DMS153 (cell line): Measurements from ENCODE around the gene SPOCK1.
"Not testable (repeated sequence)": the region's sequence is repeated elsewhere in the genome, so short reads cannot be mapped to it uniquely, and the experiment has no call there.

Experiments used
- DNase-seq: peaks from one replicate; lab custom pipeline; 2025; lab: John Stamatoyannopoulos, UW

Gene SPOCK1

DNA sequence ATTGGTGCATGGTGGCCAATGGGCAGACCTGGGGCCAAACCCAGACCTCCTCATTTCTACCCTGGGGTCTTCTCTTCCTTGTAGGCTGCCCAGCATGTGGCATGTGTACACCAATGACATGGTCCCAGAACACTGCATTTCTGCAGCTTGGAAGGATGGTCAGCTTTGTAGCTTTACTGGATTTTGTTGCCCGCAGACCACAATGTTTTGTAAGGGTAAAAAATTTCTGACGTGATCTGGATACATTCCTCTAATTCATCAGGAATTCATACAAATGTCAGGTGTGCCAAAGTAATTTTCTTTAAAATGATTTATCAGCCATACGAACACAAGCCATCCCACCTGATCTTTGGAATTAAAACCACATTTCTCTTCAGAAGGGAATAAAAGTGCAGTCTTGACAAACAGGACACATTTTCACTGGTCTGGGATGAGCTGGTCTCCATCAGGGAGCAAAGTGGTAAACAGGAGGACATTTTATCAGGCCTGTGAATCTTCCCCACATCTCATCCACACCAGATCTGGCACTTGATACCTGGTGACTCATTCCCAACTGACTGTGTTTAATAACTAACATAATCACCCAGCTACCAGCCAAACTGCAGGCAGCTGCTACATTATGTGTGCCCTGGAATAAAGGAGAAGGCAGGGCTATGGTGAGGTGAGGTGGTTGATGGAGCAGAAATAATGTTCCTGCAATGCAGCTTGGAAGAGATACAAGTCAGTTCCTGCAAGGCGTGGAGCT lies 103.9 kb downstream of the SPOCK1 start:
- peak; percentile 51 for DNase-seq

DNA sequence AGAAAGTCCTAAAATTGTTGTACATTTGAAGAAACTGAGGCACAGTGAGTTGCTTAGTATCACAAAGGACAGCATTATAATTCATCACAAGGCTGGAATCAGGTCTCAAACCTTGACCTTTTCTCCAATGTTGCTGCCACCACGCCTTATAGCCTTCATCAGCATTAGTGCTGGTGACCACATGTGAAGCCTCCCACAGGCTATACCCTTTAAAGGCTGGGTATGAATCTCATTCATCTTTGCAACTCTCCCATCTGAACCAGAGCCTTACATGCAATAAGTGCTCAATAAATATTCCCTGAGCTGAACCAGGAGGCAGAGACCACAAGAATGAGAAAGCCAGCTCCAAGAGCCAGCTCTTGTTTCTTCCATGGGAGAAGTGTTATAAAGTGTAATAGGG lies 104.7 kb downstream of the SPOCK1 start:
- DNase-seq, result no peak

DNA sequence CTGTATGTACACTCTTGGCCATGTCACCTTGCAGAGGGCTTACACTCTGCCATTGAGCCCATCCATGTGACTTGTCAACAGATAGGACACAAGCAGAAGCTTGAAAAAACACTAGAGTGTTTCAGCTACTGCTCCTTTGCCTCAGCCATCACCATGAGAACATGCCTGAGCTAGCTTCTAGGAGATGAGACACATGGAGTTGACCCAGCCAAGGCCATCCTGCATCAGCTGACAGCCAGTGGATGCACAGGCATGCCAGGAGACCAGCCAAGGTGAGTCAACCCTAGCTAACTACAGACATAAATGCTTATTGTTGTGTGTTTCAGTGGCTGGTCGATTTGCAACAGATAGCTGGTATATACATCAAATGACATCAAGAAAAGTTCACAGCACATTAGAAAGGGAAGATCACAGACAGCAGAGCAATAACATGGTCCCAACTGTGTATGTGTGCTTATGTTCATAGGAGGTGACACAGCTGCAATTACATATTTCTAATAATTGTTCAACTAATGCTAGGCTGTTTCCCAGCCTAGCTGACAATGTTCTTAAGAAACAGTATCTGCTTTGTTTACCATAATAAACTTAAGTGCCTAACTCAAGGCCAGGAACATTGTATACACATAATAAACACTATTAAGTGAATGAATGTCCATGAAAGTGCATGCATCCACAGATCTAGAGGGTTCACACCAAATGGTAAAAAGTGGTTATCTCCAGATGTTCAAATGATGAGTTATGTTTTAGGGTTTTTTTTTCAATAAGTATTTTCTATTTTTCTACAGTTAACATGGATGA lies 105.7 kb downstream of the SPOCK1 start:
- DNase-seq, result no peak

DNA sequence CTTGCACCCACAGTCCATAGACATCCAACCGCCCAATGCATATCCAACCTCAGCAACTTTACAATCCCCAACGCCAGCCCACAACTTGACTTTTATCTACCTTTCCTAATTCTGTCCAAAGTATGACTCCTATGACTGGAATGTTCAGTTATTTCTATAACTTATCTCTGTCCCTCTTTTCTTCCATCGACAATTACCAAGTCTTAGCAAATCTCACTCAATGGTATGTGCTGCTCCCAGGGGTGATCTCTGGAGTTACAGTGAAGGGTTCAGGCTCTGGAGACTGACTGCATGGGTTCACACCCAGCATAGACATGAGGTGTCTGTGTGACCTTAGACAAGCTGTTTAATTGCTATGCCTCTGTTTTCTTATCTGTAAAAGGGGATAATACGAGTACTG lies 106.9 kb downstream of the SPOCK1 start:
- DNase-seq, result no peak

DNA sequence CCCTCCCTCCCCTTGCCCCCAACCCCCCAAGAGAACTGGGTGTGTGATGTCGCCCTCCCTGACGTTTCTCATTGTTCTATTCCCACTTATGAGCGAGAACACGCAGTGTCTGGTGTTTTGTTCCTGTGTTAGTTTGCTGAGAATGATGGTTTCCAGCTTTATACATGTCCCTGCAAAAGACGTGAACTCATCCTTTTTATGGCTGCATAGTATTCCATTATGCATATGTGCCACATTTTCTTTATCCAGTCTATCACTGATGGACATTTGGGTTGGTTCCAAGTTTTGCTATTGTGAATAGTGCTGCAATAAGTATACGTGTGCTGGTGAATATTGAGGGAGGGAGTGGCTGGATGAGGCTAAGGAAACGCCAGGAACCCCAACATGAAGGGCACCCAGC lies 108.1 kb downstream of the SPOCK1 start:
- not testable (repeated sequence) for DNase-seq

DNA sequence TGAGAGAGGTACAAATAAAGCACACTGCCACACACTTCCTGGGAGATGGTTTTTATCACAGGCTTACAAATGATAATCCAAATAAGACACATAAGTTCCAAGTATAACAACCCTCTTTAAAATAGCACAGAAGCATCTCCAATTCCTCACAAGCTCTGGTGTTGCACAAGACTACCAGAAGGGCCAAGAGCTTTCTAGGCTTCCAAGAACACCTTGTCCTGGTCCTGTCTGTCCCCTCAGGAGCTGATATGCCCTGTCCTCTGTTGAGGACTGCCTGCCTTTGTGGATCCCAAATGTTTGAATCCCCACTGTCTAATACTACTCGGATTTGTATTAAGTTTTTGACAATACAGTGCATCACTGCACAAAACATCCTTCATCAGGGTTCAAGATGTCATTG lies 110.1 kb downstream of the SPOCK1 start:
- DNase-seq, result no peak

DNA sequence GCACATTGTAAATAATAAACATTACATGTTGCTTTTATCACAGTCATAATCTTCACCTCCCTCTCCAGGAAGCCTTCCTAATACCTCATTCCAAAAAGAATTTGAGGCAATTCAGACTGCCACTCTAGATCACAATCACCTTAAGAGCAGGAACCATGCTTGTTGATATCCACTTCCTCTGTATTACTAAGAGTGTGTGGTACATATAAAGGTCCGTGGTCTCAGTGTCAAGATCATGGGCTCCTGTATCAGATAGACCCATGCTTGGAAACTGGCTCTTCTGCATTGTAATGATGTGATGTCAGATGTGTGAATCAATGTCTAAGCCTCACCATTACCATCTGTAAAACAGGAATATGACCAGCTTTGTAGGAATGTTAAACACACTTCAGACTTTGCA lies 114.1 kb downstream of the SPOCK1 start:
- no peak for DNase-seq

DNA sequence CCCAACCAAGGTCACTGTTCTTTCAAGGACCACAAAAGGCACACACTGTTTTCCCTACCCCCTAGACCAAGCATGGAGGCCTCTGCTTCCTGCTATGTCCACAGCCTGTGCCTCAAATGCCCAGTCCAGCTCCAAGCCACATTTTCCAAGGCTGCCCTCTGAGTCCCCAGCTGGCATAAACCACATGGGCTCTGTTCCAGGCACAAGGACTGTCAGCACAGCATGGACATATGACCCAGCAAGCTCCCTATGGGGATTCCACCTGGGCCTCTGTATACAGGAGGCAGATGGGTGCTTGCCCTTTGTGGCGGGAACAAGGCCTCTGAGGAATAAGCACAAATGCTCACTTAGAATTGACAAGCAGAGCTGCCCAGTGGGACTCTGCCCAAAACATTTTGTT lies 115.2 kb downstream of the SPOCK1 start:
- no peak for DNase-seq

DNA sequence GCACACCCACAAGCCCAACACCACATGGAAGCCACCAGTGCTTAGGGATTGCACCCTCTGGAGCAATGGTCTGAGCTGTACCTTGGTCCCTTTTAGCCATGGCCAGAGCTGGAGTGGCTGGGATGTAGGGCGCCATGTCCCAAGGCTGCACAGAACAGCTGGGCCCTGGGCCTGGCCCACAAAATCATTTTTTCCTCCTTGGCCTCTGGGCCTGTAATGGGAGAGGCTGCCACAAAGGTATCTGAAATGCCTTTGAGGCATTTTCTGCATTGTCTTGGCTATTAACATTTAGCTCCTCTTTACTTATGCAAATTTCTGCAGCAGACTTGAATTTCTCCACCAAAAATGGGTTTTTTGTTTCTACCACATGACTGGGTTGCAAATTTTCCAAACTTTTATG lies 117.6 kb downstream of the SPOCK1 start:
- DNase-seq, result no peak

DNA sequence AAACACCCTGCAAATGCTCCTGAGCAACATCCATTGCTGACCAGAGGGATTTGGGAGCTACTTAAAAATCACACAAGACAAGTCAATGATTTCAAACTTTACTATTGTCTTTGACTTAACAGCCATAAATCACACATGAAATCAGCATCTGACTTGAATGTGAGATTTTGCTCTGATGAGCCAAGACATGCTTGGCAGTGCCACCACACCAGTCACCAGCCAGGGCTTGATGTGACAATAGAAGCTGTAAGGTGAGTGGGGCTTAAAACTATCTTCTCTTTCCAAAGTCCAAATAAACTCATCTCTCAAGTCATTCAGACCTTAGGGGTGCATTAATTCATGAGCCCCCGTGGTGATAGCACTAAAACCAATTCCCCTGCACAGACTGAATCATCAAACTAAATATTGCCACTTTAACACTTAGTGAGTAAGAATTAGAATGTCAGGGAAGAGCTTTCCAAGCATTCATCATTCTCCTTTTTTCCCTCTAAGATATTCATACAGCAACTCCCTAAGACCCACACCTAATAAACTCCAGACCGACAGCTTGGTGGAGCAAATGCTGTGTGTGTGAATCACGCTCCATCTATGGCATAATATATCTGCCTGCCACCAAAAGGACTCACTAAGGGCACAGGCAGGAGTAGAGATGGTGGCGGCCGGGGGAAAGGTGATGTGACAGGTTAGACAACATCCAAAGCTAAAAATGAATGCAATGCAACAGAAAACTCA lies 119.4 kb downstream of the SPOCK1 start:
- DNase-seq, result no peak

DNA sequence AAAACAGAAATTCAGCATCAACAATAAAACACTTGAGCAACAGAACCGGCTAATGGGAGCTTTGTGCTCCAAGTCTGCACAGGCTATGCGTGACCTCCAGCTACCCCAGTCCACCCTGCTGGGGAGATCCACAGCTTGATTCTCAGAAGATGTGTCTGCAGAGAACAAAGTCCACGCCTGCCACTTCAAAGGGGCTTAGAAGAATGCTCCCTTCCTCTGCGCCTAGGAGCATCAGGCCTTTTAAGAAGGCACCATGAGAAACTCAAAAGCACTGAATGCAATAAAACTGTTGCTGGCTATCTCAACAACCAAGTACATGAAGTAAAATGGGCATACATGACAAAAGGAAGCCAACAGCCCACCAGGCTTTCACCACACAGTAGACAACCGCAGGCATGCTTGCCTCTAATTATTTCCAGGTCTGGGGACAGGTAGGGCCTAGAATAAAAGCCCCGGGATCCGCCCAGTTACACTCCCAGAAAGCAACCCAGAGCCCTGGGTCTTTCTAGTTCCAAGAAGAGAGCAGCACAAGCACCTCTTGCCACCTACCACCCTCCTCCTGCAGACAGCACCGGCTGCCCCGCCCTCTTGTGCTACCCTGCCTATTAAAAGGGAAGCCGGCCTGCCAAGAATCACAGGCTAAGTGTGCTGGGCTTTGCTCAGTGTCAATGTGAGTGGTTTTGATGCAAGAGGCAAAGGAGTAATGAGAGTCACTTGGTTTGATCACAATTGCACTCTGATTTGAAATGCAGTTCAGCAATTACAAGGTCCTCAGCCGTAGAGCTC lies 123.2 kb downstream of the SPOCK1 start:
- peak; percentile 57 for DNase-seq

DNA sequence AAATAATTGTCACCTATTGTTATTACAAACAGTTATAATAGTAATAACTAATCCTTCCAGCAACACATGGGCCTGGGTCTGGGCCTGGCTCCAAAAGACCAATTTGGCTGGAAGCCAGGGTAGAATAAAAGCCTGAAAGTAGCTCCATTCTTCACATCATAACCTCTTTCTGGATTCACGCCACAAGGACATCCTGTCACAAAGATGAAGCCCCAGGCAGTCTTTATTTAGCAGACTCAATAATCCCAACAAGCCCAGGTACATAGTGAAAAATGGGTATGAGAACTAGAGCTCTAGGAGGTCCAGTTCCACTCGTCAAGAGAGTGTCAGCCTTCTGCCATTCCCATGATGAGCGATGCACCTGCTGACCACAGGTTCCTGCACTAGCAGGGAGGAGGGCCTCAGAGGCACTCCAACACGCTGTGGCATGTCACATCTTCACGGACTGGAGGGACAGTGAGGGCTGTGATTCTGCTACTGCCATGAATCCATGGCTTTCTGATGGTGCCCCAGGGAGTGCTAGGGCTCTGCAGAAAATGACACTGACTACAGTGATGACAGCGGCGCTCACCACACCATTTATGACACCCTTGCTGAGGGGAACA lies 124.9 kb downstream of the SPOCK1 start:
- peak; percentile 79 for DNase-seq

DNA sequence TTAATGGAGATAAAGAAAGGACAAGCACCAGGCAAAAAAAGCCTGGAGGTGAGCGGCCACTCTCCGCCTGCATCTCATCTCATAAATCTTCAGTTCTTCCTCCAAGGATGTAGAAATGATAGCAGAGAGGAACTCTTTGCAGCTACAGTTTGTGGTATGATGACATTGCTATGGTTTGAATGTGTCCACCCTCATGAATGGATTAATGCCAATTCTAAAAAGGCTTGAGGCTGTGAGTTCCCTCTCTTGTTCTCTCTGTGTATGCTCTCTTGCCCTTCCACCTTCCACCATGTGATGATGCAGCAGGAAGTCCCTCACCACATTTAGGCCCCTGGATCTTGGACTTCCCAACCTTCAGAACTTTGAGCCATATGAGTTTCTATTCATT lies 126.4 kb downstream of the SPOCK1 start:
- DNase-seq, result no peak

DNA sequence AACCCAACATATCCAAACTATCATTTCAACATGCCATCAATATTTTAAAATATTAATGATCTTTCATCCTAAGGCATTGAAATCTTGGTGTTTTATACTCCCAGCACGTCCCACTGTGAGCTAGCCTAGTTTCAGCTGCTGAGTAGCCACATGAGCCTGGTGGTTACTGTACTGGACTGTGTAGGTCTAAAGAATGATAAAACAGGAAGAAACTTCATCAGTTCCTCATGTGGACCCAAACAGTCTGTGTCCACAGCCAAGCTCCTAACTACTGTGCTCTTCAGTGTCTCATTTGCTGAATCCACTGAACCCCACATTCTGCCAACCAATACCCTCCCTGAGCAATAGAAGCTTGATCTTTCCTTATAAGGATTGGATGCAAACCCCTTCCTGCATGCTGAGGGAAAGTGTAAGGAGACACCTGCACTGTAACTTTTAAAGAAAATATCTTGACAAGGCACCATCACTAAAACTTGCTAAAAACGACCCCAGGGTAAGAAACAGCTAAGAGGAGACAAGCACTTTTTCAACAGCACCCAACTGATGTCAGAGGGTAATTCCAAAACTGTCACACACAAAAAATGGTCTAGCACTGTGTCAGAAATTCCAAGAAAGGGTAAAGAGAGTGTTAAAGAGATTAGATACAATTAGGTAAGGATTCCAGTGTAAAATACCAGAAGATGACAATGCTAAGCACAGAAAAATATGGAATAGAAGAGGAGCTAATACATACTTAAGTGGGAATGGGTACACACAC lies 126.9 kb downstream of the SPOCK1 start:
- DNase-seq, result no peak

DNA sequence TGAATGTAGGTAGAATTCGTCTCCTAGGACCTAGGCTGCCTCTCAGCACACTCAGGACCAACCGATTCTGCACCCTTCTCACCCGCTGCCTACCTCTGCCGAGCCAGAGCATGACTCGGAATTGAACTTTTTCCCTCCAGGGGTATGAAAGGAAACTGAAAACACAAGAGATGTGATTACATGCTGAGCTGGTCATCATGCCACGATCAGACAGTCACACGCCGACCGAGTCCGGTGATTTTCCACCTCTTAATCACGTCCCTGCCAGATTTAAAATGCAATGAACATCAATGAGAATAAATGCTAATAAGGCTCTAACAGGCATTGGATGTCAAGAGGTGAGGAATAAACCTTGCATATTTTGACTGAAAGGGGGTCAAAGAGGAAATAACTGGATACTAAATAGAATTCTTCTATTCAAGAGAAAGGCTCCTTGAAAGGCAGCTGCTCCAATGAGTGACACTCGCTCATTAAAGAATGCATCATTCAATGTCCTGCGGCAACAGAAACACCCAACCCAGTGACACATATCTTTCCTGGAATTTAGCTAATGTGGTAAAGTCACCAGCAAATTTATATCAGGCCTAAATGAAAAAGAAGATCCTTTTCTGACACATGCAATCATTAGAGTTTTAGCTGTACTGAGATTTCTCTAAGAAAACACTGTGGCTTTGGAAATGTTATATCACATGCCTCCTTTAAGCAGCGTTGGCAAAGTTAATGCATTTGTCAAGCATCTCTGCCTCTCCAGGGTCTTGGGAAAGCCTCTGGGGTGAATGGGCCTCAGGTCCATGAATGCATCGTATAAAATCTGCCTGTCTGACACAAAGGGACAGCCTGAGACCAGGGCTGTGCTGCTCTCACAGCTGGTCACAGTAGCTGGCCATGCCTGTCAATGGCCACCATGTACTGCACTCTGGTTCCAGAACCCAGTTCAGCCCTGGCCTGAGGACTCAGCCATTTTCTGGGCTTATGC lies 128.7 kb downstream of the SPOCK1 start:
- no peak for DNase-seq

DNA sequence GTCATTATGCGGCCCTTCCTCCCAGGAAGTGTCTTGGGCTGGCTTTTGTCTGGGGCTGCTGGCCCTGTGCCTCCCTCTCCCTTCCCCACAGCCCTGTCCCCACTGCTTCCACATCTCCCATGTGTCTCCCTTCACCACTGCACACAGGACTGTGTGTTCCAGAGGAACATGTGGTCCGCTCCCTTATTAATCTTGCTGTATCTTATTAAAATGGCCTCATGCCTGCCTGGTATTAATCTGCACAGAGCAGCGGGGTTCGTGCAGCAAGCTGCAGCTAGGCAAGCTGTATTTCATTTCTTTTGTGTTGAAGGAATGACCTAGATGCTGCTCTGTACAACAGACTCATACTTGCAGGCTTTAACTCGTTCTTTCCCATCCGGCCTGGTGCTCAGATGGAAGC lies 130.5 kb downstream of the SPOCK1 start:
- no peak for DNase-seq

DNA sequence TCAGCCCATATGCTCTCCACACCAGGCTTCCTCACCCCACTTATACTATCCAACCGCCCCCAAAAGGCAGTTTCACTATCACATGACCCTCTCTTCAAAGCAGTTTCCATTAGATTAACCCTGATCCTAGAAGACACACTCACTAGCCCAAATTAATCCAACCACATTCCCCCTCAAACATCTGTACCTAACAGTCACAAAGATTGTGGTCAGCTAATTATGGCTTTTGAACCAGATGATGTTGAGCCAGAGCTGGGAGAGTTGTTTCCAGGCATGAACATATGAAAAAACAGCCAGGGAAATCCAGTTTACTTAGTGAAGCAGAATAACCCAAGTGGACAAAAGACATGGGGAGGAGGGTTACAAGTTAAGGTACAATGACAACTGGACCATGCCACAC lies 131.2 kb downstream of the SPOCK1 start:
- no peak for DNase-seq

DNA sequence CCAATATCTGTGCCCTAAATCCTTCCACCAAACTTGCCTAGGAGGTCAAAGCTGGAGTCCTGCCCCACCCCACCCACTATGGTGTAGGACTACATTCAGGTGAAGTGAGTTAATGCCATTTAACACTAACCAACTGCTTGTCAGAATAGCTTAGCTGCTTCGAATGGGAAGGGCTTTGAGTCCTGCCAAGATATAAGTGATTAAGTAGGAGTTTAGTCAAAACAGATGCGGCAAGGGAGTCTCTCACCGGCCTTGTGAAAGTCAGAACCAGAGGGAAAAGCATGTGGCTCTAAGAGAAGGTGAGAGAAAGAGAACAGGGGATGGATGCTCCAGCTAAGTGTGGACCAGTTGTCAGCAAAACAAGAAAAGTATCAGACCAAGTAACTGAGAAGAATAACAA lies 132.6 kb downstream of the SPOCK1 start:
- no peak for DNase-seq

DNA sequence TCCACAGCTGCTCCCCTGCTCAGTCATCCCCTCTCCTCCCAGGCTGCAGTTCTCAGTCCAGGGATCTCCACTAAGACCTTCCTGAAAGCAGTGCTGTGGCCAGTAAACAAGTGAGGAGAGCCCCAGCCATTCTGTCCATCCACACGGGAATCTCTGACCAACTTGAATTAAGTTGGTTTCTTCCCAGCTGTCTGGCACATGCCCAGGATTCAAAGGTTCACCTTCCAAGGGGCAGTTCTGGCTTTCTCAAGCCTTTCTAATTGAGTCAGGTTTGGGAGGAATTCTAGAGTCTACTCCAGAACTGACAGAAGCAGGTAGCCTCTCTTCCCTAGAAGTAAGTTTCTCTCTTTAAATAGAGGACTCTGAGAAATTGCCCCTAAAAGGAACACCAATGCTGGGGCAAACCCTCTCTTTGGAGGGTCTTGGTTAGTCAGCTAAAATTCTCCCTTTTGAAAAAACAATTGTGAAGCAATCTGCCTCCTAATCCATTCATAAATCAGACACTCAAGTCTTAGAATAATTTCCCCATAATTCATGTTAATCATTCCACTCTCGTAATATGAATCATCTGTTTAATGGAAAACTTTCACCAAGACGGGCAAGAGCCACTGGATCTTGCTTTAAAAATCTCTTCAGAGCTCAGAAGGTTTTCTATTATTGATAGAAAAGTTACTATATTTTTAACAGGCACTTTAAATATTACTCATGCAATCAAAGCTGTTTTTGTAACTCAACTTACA lies 133.8 kb downstream of the SPOCK1 start:
- DNase-seq, result no peak
